Endothelial cell (in vitro differentiated cells): ENCODE measurements around the gene SEC16A. TPM values are rescaled to one million over a fixed set of nuclear protein-coding genes. Genes with fewer than 3 reads are reported as not detected.

ENCODE experiments used
- DNase-seq: peaks from one replicate; pipeline ENCODE4 v3.0.0; 2021; ENCODE audit warnings: low spot score
- H3K27ac Mint-ChIP-seq: one replicate; pipeline ENCODE4 v1.8.0; 2021; ENCODE audit warnings: mixed read lengths, inconsistent platforms; ENCODE audit not compliant: unreplicated experiment
- H3K27me3 Mint-ChIP-seq: one replicate; pipeline ENCODE4 v1.8.0; 2021; ENCODE audit warnings: mild to moderate bottlenecking, moderate library complexity, mixed read lengths, inconsistent platforms; ENCODE audit not compliant: unreplicated experiment
- H3K36me3 Mint-ChIP-seq: one replicate; pipeline ENCODE4 v1.8.0; 2021; ENCODE audit warnings: mild to moderate bottlenecking, low read depth, mixed read lengths, inconsistent platforms; ENCODE audit not compliant: unreplicated experiment
- H3K4me1 Mint-ChIP-seq: one replicate; pipeline ENCODE4 v1.8.0; 2021; ENCODE audit warnings: mild to moderate bottlenecking, mixed read lengths, inconsistent platforms; ENCODE audit not compliant: unreplicated experiment
- H3K4me3 Mint-ChIP-seq: one replicate; pipeline ENCODE4 v1.8.0; 2021; ENCODE audit warnings: mild to moderate bottlenecking, mixed read lengths, inconsistent platforms; ENCODE audit not compliant: unreplicated experiment
- H3K9me3 Mint-ChIP-seq: one replicate; pipeline ENCODE4 v1.8.0; 2021; ENCODE audit warnings: mixed read lengths, inconsistent platforms; ENCODE audit not compliant: unreplicated experiment
- CTCF ChIP-seq: fragments of 200-600 bp; sonication (generic); IDR thresholded peaks from one replicate; pipeline ENCODE4 v1.5.0; 2021; ENCODE audit warnings: antibody characterized with exemption; ENCODE audit not compliant: unreplicated experiment
- total RNA-seq: library from RNA; stranded (reverse); fragmentation: NEBNext Ultra II Directional; extraction: Animal tissue kit (Norgen Biotek cat#: 25700); gene quantifications from one replicate; pipeline ENCODE4 v1.2.1, GENCODE V29; 2021; ENCODE audit not compliant: unreplicated experiment

Gene SEC16A
- total RNA-seq, 1 donor from 2014 or later: 79.5 TPM

- DNase-seq: no peak
- peaks cover 3% of the 10 kb centered on the region for H3K27me3 Mint-ChIP-seq
- no peak overlapping the region for H3K4me3 Mint-ChIP-seq
- H3K27ac Mint-ChIP-seq: no peak overlapping the region
- H3K9me3 Mint-ChIP-seq: no peaks in the 10 kb centered on the region
- no peak for TF ChIP-seq CTCF
- H3K4me1 Mint-ChIP-seq: peaks cover 10% of the 10 kb centered on the region
- H3K36me3 Mint-ChIP-seq: peaks cover 32% of the 10 kb centered on the region
These were observed 6.3 kb downstream of the SEC16A start for GRCh38 chr9:136476369-136477150.

- Mint-ChIP-seq H3K27ac (no peak overlapping the region), H3K4me3 (no peak overlapping the region), H3K27me3 (peaks cover under 1% of the 10 kb centered on the region), H3K36me3 (peaks cover 37% of the 10 kb centered on the region), H3K4me1 (peaks cover 3% of the 10 kb centered on the region), H3K9me3 (no peaks in the 10 kb centered on the region)
- no peak for DNase-seq
- no peak for TF ChIP-seq CTCF
These were observed 7.6 kb downstream of the SEC16A start for GRCh38 chr9:136474974-136475865.

DNA sequence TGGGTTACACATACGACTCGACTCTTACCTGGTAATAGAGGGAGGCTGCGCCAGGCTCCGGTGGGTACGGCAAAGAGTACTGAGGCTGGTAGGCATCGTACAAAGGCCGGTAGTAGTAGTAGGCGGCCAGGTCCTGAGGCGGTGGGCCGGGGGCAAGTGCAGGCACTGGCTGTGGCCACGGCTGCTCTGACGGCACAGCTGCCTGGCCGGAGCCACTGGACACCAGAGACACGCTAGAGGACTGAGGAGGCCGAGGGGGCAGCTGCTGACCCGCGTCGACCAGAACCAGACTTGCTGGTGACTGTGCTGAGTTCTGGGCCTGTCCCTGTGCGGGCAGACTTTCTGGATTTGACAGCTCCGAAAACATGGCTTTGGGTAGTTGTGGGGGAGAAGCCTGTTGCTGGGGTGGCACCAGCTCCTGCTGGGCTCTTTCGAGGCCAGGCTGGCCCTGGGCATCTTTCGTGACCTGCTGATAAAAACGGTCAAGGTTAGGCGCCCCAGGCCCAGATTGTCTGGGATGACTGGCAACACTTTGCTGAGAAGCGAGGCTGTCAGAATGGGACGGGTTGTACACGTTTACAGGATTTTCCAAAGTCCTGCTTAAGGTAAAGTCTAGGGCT lies 8.7 kb downstream of the SEC16A start:
- TF ChIP-seq CTCF: no peak
- H3K36me3 Mint-ChIP-seq: peaks cover 42% of the 10 kb centered on the region
- DNase-seq: no peak
- H3K27ac Mint-ChIP-seq: no peak overlapping the region
- H3K9me3 Mint-ChIP-seq: no peaks in the 10 kb centered on the region
- H3K4me3 Mint-ChIP-seq: peak overlapping the region; percentile 51
- no peaks in the 10 kb centered on the region for H3K27me3 Mint-ChIP-seq
- H3K4me1 Mint-ChIP-seq: no peaks in the 10 kb centered on the region

GRCh38 chr9:136473354-136473721 lies 9.5 kb downstream of the SEC16A start:
- Mint-ChIP-seq H3K4me1 (no peaks in the 10 kb centered on the region), H3K9me3 (no peaks in the 10 kb centered on the region), H3K27me3 (no peaks in the 10 kb centered on the region), H3K36me3 (peaks cover 36% of the 10 kb centered on the region), H3K27ac (no peak overlapping the region), H3K4me3 (peak overlapping the region; percentile 51)
- no peak for DNase-seq
- no peak for TF ChIP-seq CTCF
